GM23248 (cell line): ENCODE results near the gene TBCC. TPM values are rescaled to one million over a fixed set of nuclear protein-coding genes. Genes with fewer than 3 reads are reported as not detected.

ENCODE experiments used
- DNase-seq: peaks from one replicate; pipeline ENCODE4 v3.0.0-alpha.2; 2015
- H2AFZ ChIP-seq: fragments of 200-600 bp; sonication (generic); 2 replicates; pipeline ENCODE4 v1.6.1; 2016; ENCODE audit warnings: antibody characterized with exemption
- H3F3A ChIP-seq: fragments of 200-600 bp; sonication (generic); 2 replicates; pipeline ENCODE4 v1.6.1; 2016; ENCODE audit warnings: mild to moderate bottlenecking, antibody characterized with exemption, mixed run types; ENCODE audit not compliant: insufficient read depth
- H3K27ac ChIP-seq: fragments of 200-600 bp; sonication (generic); 2 replicates; pipeline ENCODE4 v1.5.1; 2016; ENCODE audit warnings: mild to moderate bottlenecking
- H3K27me3 ChIP-seq: fragments of 200-600 bp; sonication (generic); replicated peaks from 2 replicates; pipeline ENCODE4 v1.6.1; 2016; ENCODE audit warnings: mild to moderate bottlenecking; ENCODE audit not compliant: insufficient read depth
- H3K36me3 ChIP-seq: fragments of 200-600 bp; sonication (generic); 2 replicates; pipeline ENCODE4 v1.6.1; 2016; ENCODE audit warnings: low read depth, mild to moderate bottlenecking
- H3K4me1 ChIP-seq: fragments of 200-600 bp; sonication (generic); 2 replicates; pipeline ENCODE4 v1.6.1; 2016; ENCODE audit warnings: mild to moderate bottlenecking; ENCODE audit not compliant: insufficient read depth
- H3K4me2 ChIP-seq: fragments of 200-600 bp; sonication (generic); one replicate; pipeline ENCODE4 v1.6.1; 2016; ENCODE audit warnings: mild to moderate bottlenecking; ENCODE audit not compliant: unreplicated experiment
- H3K4me3 ChIP-seq: fragments of 200-600 bp; sonication (generic); 2 replicates; pipeline ENCODE4 v1.5.1; 2016; ENCODE audit warnings: mild to moderate bottlenecking
- H3K79me2 ChIP-seq: fragments of 200-600 bp; sonication (generic); 2 replicates; pipeline ENCODE4 v1.6.1; 2016; ENCODE audit warnings: mild to moderate bottlenecking; ENCODE audit not compliant: insufficient read depth
- H3K9ac ChIP-seq: fragments of 200-600 bp; sonication (generic); 2 replicates; pipeline ENCODE4 v1.6.1; 2016; ENCODE audit warnings: mild to moderate bottlenecking
- H3K9me2 ChIP-seq: fragments of 200-600 bp; sonication (generic); 2 replicates; pipeline ENCODE4 v1.6.1; 2016; ENCODE audit warnings: mixed run types, mild to moderate bottlenecking, moderate library complexity; ENCODE audit not compliant: insufficient read depth
- H3K9me3 ChIP-seq: fragments of 200-600 bp; sonication (generic); one replicate; pipeline ENCODE4 v1.6.1; 2017; ENCODE audit warnings: low read depth
- H4K20me1 ChIP-seq: fragments of 200-600 bp; sonication (generic); 2 replicates; pipeline ENCODE4 v1.6.0; 2016; ENCODE audit not compliant: insufficient read depth
- EZH2 ChIP-seq: fragments of 200-600 bp; sonication (generic); IDR thresholded peaks from 2 replicates; pipeline ENCODE4 v1.6.1; 2018; ENCODE audit warnings: antibody characterized with exemption, mild to moderate bottlenecking; ENCODE audit not compliant: insufficient read depth, poor library complexity, severe bottlenecking
- EZH2phosphoT487 ChIP-seq: fragments of 200-600 bp; sonication (generic); IDR thresholded peaks from 2 replicates; pipeline ENCODE4 v1.6.1; 2018; ENCODE audit warnings: antibody characterized with exemption, moderate library complexity, mild to moderate bottlenecking, low read depth; ENCODE audit not compliant: insufficient read depth
- WGBS, 2 experiments: methylation state at CpG; one replicate each; pipeline ENCODE4 v1.1.6; 2015 to 2017; ENCODE audit warnings: low lambda C conversion rate in 2 of 2, low coverage in 1 of 2; ENCODE audit errors: missing lambda C conversion rate in 2 of 2; 5-methylcytosine and 5-hydroxymethylcytosine counted together
- in situ Hi-C: fragments of 300-500 bp; cut with MboI; formaldehyde crosslinking; loops from 2 replicates; pipeline ENCODE4 v1.15.0; 2020
- polyA plus RNA-seq: library from polyadenylated mRNA; unstranded; fragments of >200 nt; fragmentation: Nextera tagmentation; extraction: Ambion mirVana; gene quantifications from 2 replicates; pipeline ENCODE4 v1.2.1, GENCODE V29; 2016
- total RNA-seq: library from RNA; depleted of rRNA; stranded (reverse); fragments of >200 nt; shearing (Covaris generic); gene quantifications from 2 replicates; pipeline ENCODE4 v1.2.3, GENCODE V29; 2014; rRNA removed

Gene TBCC, protein sequence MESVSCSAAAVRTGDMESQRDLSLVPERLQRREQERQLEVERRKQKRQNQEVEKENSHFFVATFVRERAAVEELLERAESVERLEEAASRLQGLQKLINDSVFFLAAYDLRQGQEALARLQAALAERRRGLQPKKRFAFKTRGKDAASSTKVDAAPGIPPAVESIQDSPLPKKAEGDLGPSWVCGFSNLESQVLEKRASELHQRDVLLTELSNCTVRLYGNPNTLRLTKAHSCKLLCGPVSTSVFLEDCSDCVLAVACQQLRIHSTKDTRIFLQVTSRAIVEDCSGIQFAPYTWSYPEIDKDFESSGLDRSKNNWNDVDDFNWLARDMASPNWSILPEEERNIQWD
- total RNA-seq (36.9 and 37.3 TPM in 2 replicates), polyA plus RNA-seq (35.0 and 38.3 TPM in 2 replicates)

DNA sequence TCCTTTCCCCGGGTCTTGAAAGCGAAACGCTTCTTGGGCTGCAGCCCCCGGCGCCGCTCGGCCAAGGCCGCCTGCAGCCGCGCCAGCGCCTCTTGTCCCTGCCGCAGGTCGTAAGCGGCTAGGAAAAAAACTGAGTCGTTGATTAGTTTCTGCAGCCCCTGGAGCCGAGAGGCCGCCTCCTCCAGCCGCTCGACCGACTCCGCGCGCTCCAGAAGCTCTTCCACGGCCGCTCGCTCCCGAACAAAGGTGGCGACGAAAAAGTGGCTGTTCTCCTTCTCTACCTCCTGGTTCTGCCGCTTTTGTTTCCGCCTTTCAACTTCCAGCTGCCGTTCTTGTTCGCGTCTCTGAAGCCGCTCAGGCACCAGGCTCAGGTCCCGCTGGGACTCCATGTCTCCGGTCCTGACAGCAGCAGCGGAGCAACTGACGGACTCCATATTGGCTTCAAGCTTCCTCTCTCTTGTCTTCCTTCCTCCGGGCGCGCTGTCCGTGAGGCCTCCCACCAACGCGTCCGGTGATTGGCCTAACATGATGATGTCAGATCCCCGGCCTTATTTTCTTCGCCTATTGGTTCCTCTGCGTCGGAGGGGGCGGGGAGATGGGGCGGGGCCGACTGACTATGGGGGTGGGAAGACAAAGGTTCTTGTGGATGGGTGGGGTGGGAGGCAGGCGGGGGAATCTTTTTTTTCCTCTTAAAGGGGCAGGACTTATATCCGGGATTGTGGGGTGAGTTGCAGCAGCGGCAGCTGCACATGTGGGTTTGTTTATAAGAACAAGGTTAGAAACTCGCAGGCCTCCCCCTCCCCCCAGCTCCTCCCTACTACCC is at the start of gene TBCC:
TBCC (minus strand) TSS at position 464 of the 823 bp plus-strand sequence; CDS start at position 434, 30 bp downstream.
- H3K4me3 ChIP-seq, result peak within 1 kb of the TSS; percentile 94
- no peaks in the 10 kb centered on the region for H3K9me2 ChIP-seq
- H3K36me3 ChIP-seq, result no peaks in the 10 kb centered on the region
- peaks cover 30% of the 10 kb centered on the region for H3F3A ChIP-seq
- in situ Hi-C loops, result no loop called here
- H3K79me2 ChIP-seq, result peaks cover 30% of the 10 kb centered on the region
- WGBS, 2 experiments, result 1% methylated on average over 50 to 57 of the region's 57 CpGs
- H3K27me3 ChIP-seq, result no peaks in the 10 kb centered on the region
- no peaks in the 10 kb centered on the region for H4K20me1 ChIP-seq
- no peaks in the 10 kb centered on the region for H3K9me3 ChIP-seq
- H3K4me2 ChIP-seq, result peak within 1 kb of the TSS; percentile 99
- TF ChIP-seq EZH2phosphoT487, result no peak
- TF ChIP-seq EZH2, result no peak
- H2AFZ ChIP-seq, result peak within 1 kb of the TSS; percentile 90
- DNase-seq, result peak; percentile 99
- peak within 1 kb of the TSS; percentile 96 for H3K27ac ChIP-seq
- H3K9ac ChIP-seq, result peak within 1 kb of the TSS; percentile 98
- H3K4me1 ChIP-seq, result peaks cover 16% of the 10 kb centered on the region

DNA sequence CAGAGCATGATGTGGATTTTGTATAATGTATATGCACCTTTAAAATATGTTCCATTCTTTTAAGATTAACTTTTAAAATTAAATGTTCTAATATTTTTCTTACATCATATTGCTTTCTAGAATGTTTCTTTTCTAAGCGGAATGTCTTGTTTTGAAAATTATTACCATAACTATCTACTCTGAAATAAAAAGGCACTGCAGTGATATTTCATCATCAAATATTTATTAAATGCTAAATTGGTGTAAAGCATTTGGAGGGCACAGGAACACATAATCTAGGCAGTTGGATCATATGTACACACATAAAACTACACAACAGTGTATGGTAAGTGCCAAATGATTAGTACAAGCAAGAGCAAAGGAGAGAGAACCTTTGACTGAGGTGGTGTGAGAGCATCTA is 49.7 kb upstream of the TBCC start:
- H3K4me2 ChIP-seq, result no peak overlapping the region
- no peaks in the 10 kb centered on the region for H3K27me3 ChIP-seq
- H3K9me3 ChIP-seq, result no peaks in the 10 kb centered on the region
- DNase-seq, result no peak
- no peak for TF ChIP-seq EZH2
- TF ChIP-seq EZH2phosphoT487, result no peak
- no peaks in the 10 kb centered on the region for H3K9me2 ChIP-seq
- no peak overlapping the region for H3K27ac ChIP-seq
- H3F3A ChIP-seq, result peaks cover 18% of the 10 kb centered on the region
- peaks cover 24% of the 10 kb centered on the region for H3K79me2 ChIP-seq
- H3K4me1 ChIP-seq, result peaks cover 15% of the 10 kb centered on the region
- H4K20me1 ChIP-seq, result no peaks in the 10 kb centered on the region
- no peak overlapping the region for H3K9ac ChIP-seq
- no peak overlapping the region for H3K4me3 ChIP-seq
- no peak overlapping the region for H2AFZ ChIP-seq
- 98 to 100% methylated on average over 1 of the region's 1 CpG for WGBS, 2 experiments
- in situ Hi-C loops, result no loop called here
- no peaks in the 10 kb centered on the region for H3K36me3 ChIP-seq

DNA sequence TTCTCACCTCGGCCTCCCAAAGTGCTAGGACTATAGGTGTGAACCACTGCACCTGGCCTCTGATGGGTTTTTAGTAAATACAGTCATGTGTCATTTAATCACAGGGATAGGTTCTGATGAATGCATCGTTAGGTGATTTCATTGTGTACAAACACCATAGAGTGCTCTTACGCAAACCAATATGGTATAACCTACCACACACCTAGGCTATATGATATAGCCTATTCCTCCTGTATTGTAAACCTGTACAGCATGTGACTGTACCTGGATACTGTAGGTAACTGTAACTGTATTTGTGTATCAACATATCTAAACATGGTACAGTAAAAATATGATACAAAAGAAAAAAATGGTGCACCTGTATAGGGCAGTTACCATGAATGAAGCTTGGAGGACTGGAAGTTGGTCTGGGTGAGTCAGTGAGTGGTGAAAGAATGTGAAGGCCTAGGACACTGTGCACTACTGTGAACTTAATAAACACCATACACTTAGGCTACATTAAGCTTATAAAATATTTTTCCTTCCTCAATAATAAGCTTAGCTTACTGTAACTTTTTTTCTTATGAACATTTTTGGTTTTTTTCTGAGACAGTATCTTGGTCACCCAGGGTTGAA is 45.9 kb upstream of the TBCC start:
- DNase-seq, result peak; percentile 29
- no peaks in the 10 kb centered on the region for H4K20me1 ChIP-seq
- H3K27me3 ChIP-seq, result no peaks in the 10 kb centered on the region
- no peak overlapping the region for H2AFZ ChIP-seq
- no peaks in the 10 kb centered on the region for H3K36me3 ChIP-seq
- H3K4me3 ChIP-seq, result no peak overlapping the region
- no peaks in the 10 kb centered on the region for H3K9me3 ChIP-seq
- H3K9me2 ChIP-seq, result no peaks in the 10 kb centered on the region
- H3K79me2 ChIP-seq, result peaks cover 53% of the 10 kb centered on the region
- H3K9ac ChIP-seq, result no peak overlapping the region
- WGBS, 2 experiments, result 84 to 88% methylated on average over 3 of the region's 3 CpGs
- in situ Hi-C loops, result no loop called here
- H3K4me1 ChIP-seq, result 0 out of 2 replicates have a peak, but pooled peaks cover 3% of the 10 kb centered on the region
- no peak for TF ChIP-seq EZH2
- TF ChIP-seq EZH2phosphoT487, result no peak
- no peak overlapping the region for H3K27ac ChIP-seq
- H3F3A ChIP-seq, result peaks cover 13% of the 10 kb centered on the region; the same call in 1 of the 2 replicates
- H3K4me2 ChIP-seq, result no peak overlapping the region

DNA sequence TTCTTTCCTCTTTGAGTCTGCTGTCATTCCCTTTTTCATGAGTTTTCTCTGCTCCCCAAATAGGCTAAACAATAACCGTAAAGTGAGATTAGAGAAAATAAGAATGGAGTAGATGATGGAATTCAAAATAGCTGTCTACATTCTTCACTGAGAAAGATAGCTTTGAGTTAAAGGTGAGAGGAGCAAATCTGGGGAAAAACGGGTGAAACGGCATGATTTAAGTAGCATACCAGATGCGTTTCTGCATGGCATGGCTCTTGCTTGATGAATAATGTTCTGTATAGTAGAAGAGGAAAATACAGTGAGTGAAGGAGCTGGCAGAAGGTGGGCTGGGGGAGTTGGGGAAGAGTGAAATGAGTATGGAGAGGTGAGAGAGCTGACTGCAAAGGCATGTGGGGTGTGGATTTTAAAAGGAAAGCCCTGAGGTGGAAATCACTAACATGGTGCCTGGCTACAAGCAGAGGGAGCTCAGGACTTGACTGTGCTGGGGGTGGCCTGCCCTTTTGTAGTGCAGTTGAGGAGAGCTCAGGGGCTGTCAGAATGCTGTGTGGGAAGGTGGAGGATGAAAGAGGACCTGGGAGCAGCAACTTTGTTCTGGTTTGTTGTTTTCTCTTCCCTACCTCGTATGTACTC is 44.8 kb upstream of the TBCC start:
- Histone ChIP-seq H3K36me3 (no peaks in the 10 kb centered on the region), H3K4me1 (peaks cover 11% of the 10 kb centered on the region; the same call in 1 of the 2 replicates), H4K20me1 (no peaks in the 10 kb centered on the region), H3K79me2 (peaks cover 64% of the 10 kb centered on the region), H3K4me3 (no peak overlapping the region), H3F3A (peaks cover 24% of the 10 kb centered on the region; the same call in 1 of the 2 replicates), H3K9ac (no peak overlapping the region), H3K4me2 (no peak overlapping the region), H3K9me2 (no peaks in the 10 kb centered on the region), H3K27ac (no peak overlapping the region), H3K27me3 (no peaks in the 10 kb centered on the region), H2AFZ (no peak overlapping the region), H3K9me3 (no peaks in the 10 kb centered on the region)
- whole genome bisulfite sequencing, 2 experiments, result 56 to 57% methylated on average over 5 of the region's 5 CpGs
- DNase-seq, result no peak
- in situ Hi-C loops, result no loop called here
- no peak for TF ChIP-seq EZH2phosphoT487
